GM19023 (cell line): ENCODE results near the gene CCDC59.

Source experiments
- ATAC-seq: cut with Tn5 transposase; IDR thresholded peaks from one replicate; pipeline ENCODE4 v1.9.1; 2021; ENCODE audit warnings: mild to moderate bottlenecking, moderate library complexity; ENCODE audit not compliant: unreplicated experiment

Gene CCDC59

DNA sequence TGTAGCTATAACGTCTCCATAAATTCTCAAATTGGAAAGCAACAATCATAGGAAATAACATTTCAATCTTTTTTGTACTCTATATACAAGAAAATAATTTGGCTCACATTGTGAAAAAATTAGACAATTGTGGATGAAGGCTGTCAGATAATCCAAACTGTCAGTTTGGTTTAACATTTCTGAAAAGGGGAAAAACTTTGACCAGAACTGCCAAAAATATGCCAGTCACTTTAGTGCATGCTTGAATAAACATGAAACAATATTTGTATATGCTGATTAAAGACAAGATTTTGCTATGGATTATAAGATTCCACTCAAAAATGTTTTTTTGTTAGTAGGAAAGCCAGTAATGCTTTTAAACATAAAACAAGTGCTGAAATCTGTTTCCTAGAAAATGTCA, 38.9 kb downstream of the CCDC59 start:
- ATAC-seq, result no peak

DNA sequence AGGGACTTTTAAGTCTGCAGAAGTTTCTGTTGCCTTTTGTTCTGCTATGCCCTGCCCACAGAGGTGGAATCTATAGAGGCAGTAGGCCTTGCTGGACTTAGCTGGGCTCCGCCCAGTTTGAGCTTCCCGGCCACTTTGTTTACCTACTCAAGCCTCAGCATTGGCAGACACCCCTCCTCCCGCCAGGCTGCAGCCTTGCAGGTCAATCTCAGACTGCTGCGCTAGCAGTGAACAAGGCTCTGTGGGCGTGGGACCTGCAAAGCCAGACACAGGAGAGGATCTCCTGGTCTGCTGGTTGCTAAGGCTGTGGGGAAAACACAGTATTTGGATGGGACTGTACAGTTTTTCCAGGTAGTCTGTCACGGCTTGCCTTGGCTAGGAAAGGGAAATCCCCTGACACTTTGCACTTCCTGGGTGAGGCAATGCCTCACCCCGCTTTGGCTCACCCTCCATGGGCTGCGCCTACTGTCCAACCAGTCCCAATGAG, 43.7 kb downstream of the CCDC59 start:
- no peak for ATAC-seq
